GM21528 (cell line): ENCODE data around the gene SLF2.

ENCODE experiments used
- ATAC-seq: cut with Tn5 transposase; IDR thresholded peaks from one replicate; pipeline ENCODE4 v1.9.1; 2021; ENCODE audit warnings: mild to moderate bottlenecking, moderate library complexity; ENCODE audit not compliant: unreplicated experiment, low FRiP score

SLF2 gene

GRCh38 chr10:100896876-100897461, 15.8 kb upstream of the SLF2 start:
- no peak for ATAC-seq

- ATAC-seq = no peak
These were observed 14.8 kb upstream of the SLF2 start for GRCh38 chr10:100897976-100898375.

- ATAC-seq = no peak
These were observed 13.6 kb upstream of the SLF2 start for GRCh38 chr10:100899171-100899570.

GRCh38 chr10:100901051-100901450, 11.7 kb upstream of the SLF2 start:
- no peak for ATAC-seq

- no peak for ATAC-seq
These were observed 10.1 kb upstream of the SLF2 start for GRCh38 chr10:100902622-100903021.

GRCh38 chr10:100904917-100905316, 7.8 kb upstream of the SLF2 start:
- ATAC-seq = no peak

GRCh38 chr10:100907175-100907574, 5.6 kb upstream of the SLF2 start:
- ATAC-seq = no peak

GRCh38 chr10:100907773-100908363, 4.9 kb upstream of the SLF2 start:
- no peak for ATAC-seq

- ATAC-seq = no peak
These were observed 4.4 kb upstream of the SLF2 start for GRCh38 chr10:100908378-100908777.

GRCh38 chr10:100909501-100910263, 3.1 kb upstream of the SLF2 start:
- no peak for ATAC-seq

- ATAC-seq = no peak
These were observed 1.3 kb upstream of the SLF2 start for GRCh38 chr10:100911472-100911871.

- no peak for ATAC-seq
These were observed 654 bp upstream of the SLF2 start for GRCh38 chr10:100912013-100912604.

GRCh38 chr10:100913470-100913865, 705 bp downstream of the SLF2 start:
- ATAC-seq = no peak

- no peak for ATAC-seq
These were observed 4.3 kb downstream of the SLF2 start for GRCh38 chr10:100917071-100917470.

GRCh38 chr10:100923580-100923979, 10.8 kb downstream of the SLF2 start:
- ATAC-seq = no peak

GRCh38 chr10:100927266-100927665, 14.5 kb downstream of the SLF2 start:
- no peak for ATAC-seq

- ATAC-seq = no peak
These were observed 15.3 kb downstream of the SLF2 start for GRCh38 chr10:100928039-100928438.

- no peak for ATAC-seq
These were observed 17.6 kb downstream of the SLF2 start for GRCh38 chr10:100930368-100930767.

- no peak for ATAC-seq
These were observed 21.4 kb downstream of the SLF2 start for GRCh38 chr10:100934084-100934659.

- ATAC-seq = no peak
These were observed 27.1 kb downstream of the SLF2 start for GRCh38 chr10:100939763-100940344.

GRCh38 chr10:100942229-100942628, 29.5 kb downstream of the SLF2 start:
- no peak for ATAC-seq
